Measurements from ENCODE around the gene PHAF1.

Gene PHAF1

GRCh38 chr16:67158637-67159600 is 49.2 kb downstream of the PHAF1 start:
- peak overlapping the region; percentile 53 for H3K9ac ChIP-seq (ENCODE audit: insufficient read length)
- H3K4me3 ChIP-seq, result peak overlapping the region; percentile 84
- DNase-seq (ENCODE audit: low read depth, low spot score), result no peak
- H3K27ac ChIP-seq, result no peak overlapping the region
- H3K36me3 ChIP-seq (ENCODE audit: insufficient read depth, low read length), result no peaks in the 10 kb centered on the region
- no peaks in the 10 kb centered on the region for H3K9me3 ChIP-seq (ENCODE audit: low read depth, low read length)
- TF ChIP-seq EZH2 (IDR thresholded peaks at IDR 0.05) (no peak), POLR2AphosphoS5 (IDR thresholded peaks at IDR 0.05; ENCODE audit: borderline replicate concordance, low read depth, low read length) (no peak), FOXP2 (optimal IDR thresholded peaks at IDR 0.05; ENCODE audit: control extremely low read depth, extremely low read length, insufficient read depth) (no peak)

DNA sequence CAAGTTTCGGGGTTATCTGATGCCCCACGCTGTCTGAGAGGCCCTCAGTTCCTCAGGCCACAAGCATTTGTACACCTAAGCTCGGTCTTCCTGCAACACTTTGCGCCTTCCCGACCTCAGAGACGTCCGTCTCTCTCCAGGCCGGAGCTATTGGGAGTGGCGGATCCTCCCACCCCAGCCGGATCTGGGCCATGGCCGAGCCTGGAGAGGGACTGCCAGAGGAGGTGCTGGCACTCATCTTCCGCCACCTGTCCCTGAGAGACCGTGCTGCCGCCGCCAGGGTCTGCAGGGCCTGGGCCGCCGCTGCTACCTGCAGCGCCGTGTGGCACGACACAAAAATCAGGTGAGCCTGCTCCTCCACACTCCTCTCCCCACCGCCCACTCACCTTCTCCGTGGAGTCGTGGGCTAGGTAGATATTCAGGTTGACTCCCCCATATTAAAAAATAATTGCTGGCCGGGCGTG is 51.9 kb downstream of the PHAF1 start:
- DNase-seq (ENCODE audit: low read depth, low spot score), result no peak
- Histone ChIP-seq H3K9me3 (ENCODE audit: low read depth, low read length) (no peaks in the 10 kb centered on the region), H3K36me3 (ENCODE audit: insufficient read depth, low read length) (no peaks in the 10 kb centered on the region), H3K9ac (ENCODE audit: insufficient read length) (no peak overlapping the region), H3K27ac (no peak overlapping the region), H3K4me3 (no peak overlapping the region)
- no peak for TF ChIP-seq EZH2 (IDR thresholded peaks at IDR 0.05)
- no peak for TF ChIP-seq FOXP2 (optimal IDR thresholded peaks at IDR 0.05; ENCODE audit: control extremely low read depth, extremely low read length, insufficient read depth)
- TF ChIP-seq POLR2AphosphoS5 (IDR thresholded peaks at IDR 0.05; ENCODE audit: borderline replicate concordance, low read depth, low read length), result no peak

DNA sequence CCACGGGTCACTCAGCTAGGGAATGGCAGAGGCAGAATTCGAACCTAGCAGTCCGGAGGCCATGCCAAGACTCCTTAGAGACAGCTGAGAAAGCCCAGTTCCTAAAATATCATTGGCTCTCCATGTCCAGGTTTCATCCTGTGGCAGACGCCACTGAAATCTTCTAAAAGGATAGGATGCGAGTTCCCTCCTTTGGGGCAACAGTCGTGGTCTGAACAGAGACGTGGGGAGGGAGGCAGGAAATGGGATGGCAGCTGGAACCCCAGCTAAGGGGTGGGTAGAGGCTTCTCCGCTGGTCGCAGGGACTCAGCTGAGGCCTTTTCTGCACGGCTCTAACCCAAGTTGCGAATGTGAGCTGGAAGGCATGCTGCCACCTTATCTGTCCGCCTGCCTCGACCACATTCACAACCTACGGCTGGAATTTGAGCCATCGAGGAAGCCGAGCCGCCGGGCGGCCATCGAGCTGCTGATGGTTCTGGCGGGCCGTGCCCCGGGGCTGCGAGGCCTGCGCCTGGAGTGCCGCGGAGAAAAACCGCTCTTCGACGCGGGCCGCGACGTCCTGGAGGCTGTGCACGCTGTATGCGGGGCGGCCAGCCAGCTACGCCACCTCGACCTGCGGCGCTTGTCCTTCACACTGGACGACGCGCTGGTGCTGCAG is 52.9 kb downstream of the PHAF1 start:
- TF ChIP-seq EZH2 (IDR thresholded peaks at IDR 0.05), result no peak
- TF ChIP-seq POLR2AphosphoS5 (IDR thresholded peaks at IDR 0.05; ENCODE audit: borderline replicate concordance, low read depth, low read length), result no peak
- no peak for TF ChIP-seq FOXP2 (optimal IDR thresholded peaks at IDR 0.05; ENCODE audit: control extremely low read depth, extremely low read length, insufficient read depth)
- Histone ChIP-seq H3K9ac (ENCODE audit: insufficient read length) (no peak overlapping the region), H3K27ac (no peak overlapping the region), H3K4me3 (no peak overlapping the region), H3K9me3 (ENCODE audit: low read depth, low read length) (no peaks in the 10 kb centered on the region), H3K36me3 (ENCODE audit: insufficient read depth, low read length) (no peaks in the 10 kb centered on the region)
- no peak for DNase-seq (ENCODE audit: low read depth, low spot score)

- DNase-seq (ENCODE audit: low read depth, low spot score), result no peak
- TF ChIP-seq FOXP2 (optimal IDR thresholded peaks at IDR 0.05; ENCODE audit: control extremely low read depth, extremely low read length, insufficient read depth) (no peak), POLR2AphosphoS5 (IDR thresholded peaks at IDR 0.05; ENCODE audit: borderline replicate concordance, low read depth, low read length) (no peak), EZH2 (IDR thresholded peaks at IDR 0.05) (no peak)
- Histone ChIP-seq H3K4me3 (no peak overlapping the region), H3K9ac (ENCODE audit: insufficient read length) (no peak overlapping the region), H3K27ac (no peak overlapping the region), H3K36me3 (ENCODE audit: insufficient read depth, low read length) (no peaks in the 10 kb centered on the region), H3K9me3 (ENCODE audit: low read depth, low read length) (no peaks in the 10 kb centered on the region)
Observed at GRCh38 chr16:67163164-67163998, 53.6 kb downstream of the PHAF1 start.

- no peaks in the 10 kb centered on the region for H3K9me3 ChIP-seq (ENCODE audit: low read depth, low read length)
- no peak overlapping the region for H3K4me3 ChIP-seq
- TF ChIP-seq EZH2 (IDR thresholded peaks at IDR 0.05) (no peak), POLR2AphosphoS5 (IDR thresholded peaks at IDR 0.05; ENCODE audit: borderline replicate concordance, low read depth, low read length) (no peak), FOXP2 (optimal IDR thresholded peaks at IDR 0.05; ENCODE audit: control extremely low read depth, extremely low read length, insufficient read depth) (no peak)
- no peak overlapping the region for H3K9ac ChIP-seq (ENCODE audit: insufficient read length)
- DNase-seq (ENCODE audit: low read depth, low spot score), result no peak
- H3K36me3 ChIP-seq (ENCODE audit: insufficient read depth, low read length), result no peaks in the 10 kb centered on the region
- H3K27ac ChIP-seq, result no peak overlapping the region
Observed at GRCh38 chr16:67163999-67164558, 54.3 kb downstream of the PHAF1 start.

- no peak within 1 kb of the TSS for H3K4me3 ChIP-seq
- no peak within 1 kb of the TSS for H3K27ac ChIP-seq
- no peaks in the 10 kb centered on the region for H3K9me3 ChIP-seq (ENCODE audit: low read depth, low read length)
- no peaks in the 10 kb centered on the region for H3K36me3 ChIP-seq (ENCODE audit: insufficient read depth, low read length)
- H3K9ac ChIP-seq (ENCODE audit: insufficient read length), result no peak within 1 kb of the TSS
- TF ChIP-seq EZH2 (IDR thresholded peaks at IDR 0.05), result no peak
- no peak for TF ChIP-seq POLR2AphosphoS5 (IDR thresholded peaks at IDR 0.05; ENCODE audit: borderline replicate concordance, low read depth, low read length)
- no peak for TF ChIP-seq FOXP2 (optimal IDR thresholded peaks at IDR 0.05; ENCODE audit: control extremely low read depth, extremely low read length, insufficient read depth)
- no peak for DNase-seq (ENCODE audit: low read depth, low spot score)
Observed at GRCh38 chr16:67164599-67165061, 54.9 kb downstream of the PHAF1 start, which contains the start of gene HSF4. Gene HSF4, plus strand, starts transcription at chr16:67164745. Its CDS starts 67 bp downstream, at chr16:67164812.
